Hematopoietic multipotent progenitor cell (in vitro differentiated cells): ENCODE measurements around the gene ZP3. TPM values are rescaled to one million over a fixed set of nuclear protein-coding genes. Genes with fewer than 3 reads are reported as not detected.
"Not testable (repeated sequence)": the region's sequence is repeated elsewhere in the genome, so short reads cannot be mapped to it uniquely, and the experiment has no call there.

Experiments used
- DNase-seq, 3 donors: peaks; one replicate each; pipeline ENCODE4 v3.0.0-alpha.2; 2011 to 2015; ENCODE audit warnings: low read depth in 2 of 3, low spot score in 2 of 3
- total RNA-seq: library from RNA; depleted of rRNA; stranded (reverse); fragments of >200 nt; gene quantifications from one replicate; pipeline ENCODE4 v1.2.3, GENCODE V29; 2012

ZP3 gene
- total RNA-seq, 1 donor = 17.5 TPM

DNA sequence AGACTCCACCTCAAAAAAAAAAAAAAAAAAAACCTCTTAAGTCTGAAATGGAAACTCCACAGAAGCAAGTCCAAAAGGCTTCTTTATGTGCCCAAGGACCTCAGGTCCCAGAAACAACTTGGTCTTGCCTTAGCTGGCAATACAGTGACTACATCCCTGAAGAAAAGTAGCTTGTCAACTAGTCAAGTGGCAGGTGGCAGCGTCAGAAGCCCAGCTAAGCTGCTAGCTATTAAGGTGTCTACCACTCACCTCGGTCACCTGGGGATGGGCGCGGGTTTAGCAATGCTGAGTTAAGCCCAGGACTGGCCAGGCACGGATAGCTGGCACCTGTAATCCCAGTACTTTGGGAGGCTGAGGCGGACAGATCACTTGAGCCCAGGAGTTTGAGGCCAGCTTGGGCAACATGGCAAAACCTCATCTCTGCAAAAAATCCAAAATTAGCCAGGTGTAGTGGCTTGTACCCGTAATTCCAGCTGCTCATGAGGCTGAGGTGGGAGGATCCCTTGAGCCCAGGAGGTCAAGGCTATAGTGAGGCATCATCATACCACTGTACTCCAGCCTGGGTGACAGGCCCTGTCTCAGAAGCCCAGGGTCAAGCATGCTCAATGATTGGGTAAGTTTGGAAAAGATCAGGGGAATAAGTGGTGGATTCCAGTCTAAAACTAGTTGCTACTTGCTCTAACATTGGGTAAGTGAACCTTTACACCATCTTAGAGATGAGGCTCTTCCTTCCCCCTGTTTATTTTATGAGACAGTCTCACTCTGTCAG, 14.6 kb downstream of the ZP3 start:
- not testable (repeated sequence) for DNase-seq

DNA sequence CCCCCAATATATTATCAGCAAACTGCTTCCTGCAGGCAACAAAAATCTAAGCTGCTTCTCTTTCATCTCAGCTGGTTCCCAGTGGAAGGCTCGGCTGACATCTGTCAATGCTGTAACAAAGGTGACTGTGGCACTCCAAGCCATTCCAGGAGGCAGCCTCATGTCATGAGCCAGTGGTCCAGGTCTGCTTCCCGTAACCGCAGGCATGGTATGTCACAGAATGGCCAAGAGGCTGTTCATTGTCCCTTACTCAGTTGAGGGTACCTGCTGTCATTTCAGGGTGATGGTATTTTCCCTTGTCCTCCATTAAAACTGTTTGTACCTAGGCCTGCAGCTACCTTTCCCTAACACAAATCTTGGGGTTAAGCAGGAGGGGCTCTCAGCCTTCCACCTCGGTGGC, 15.7 kb downstream of the ZP3 start:
- not testable (repeated sequence) for DNase-seq

DNA sequence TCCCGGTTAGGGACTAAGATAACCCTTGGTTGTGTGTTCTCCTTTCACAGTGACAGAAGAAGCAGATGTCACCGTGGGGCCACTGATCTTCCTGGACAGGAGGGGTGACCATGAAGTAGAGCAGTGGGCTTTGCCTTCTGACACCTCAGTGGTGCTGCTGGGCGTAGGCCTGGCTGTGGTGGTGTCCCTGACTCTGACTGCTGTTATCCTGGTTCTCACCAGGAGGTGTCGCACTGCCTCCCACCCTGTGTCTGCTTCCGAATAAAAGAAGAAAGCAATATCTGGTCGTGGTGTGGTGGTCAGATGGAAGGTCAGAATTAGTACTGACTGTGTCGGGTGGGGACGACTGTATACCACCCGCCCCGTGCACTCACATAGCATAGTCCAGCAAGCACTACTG, 17.0 kb downstream of the ZP3 start:
- not testable (repeated sequence) for DNase-seq

DNA sequence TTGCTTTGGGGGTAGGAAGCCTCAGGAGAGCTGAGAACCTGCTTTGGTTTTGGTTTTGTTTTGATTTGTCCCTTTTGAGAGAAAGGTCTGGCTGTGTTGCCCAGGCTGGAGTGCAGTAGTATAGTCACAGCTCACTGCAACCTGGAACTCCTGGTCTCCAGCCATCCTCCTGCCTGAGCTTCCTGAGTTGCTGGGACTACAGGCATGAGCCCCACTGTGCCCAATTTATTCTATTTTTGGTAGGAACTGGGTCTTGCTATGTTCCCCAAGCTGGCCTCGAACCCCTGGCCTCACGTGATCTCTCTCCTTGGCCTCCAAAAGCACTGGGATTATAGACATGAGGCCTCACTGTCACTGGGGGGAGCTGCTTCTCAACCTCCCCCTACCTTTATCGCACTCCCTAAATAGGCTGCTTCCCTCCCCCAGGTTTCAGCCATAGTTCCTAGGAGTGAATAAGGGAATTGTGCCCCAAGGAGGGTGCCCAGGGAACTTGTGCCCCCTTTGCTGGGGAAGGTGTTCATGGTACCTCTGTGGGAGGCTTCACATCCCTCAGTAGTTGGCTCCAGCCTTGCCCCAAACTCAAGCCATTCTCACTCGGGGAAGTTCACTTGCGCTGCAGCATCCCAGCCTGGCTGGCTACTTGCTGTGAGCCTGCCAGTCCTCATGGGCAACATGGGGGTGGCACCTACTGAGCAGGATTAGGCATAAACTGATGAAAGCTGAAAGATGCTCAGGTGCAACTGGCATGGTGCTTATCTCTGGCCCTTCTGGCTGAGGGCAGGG, 18.1 kb downstream of the ZP3 start:
- not testable (repeated sequence) for DNase-seq

DNA sequence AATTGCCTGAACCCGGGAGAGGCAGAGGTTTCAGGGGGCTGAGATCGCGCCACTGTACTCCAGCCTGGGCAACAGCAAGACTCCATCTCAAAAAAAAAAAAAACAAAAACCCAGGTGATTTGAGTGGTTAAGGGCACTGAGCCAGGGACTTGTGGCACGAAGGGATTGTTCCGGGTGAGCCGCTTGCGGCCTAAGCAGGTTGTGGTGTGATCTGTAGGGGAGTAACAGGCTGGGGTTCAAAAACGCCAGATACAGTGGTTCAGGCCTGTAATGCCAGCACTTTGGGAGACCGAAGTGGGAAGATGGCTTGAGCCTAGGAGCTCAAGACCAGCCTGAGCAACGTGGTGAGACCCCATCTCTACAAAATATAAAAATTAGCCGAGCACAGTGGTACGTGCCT, 19.1 kb downstream of the ZP3 start:
- not testable (repeated sequence) for DNase-seq

DNA sequence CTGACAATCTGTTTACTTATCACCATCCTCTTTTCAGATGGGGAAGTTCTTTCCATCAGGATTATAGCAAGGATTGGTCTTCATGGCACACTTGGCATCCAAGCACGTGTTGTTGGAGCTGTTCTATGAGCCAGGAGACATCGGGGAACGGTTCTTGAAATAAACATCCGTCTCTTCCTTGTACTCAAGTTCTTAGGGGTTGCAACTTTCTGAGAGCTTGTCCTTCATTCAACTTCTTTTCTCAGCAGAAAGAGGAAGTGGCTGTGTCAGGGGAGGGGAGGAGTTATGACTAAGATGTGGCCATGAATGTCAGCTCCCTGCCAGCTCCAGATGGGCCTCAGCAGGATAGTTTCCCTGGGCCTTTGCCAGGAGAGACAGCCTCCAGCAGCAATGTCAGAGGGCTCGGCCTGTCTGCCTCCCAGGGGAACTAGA, 20.8 kb downstream of the ZP3 start:
- peak in 2 of 3 donors; percentile 39 to 56 for DNase-seq

DNA sequence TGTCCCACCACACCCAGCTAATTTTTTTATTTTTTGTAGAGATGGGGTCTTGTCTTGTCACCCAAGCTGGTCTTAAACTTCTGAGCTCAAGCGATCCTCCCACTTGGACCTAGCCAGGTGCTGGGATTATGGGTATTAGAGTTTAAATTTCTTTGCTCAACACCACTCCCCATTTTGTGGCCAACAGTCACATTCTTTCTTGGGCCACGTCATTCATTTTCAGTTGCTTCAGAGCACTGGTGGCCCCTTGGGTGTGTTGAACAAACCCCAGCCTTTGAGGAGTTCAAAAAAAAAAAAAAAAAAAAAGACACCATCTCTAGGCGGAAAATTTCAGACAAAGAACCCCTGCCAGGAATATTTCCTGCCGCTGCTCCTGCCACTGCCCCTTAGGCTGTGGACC, 32.3 kb downstream of the ZP3 start:
- DNase-seq = not testable (repeated sequence)

DNA sequence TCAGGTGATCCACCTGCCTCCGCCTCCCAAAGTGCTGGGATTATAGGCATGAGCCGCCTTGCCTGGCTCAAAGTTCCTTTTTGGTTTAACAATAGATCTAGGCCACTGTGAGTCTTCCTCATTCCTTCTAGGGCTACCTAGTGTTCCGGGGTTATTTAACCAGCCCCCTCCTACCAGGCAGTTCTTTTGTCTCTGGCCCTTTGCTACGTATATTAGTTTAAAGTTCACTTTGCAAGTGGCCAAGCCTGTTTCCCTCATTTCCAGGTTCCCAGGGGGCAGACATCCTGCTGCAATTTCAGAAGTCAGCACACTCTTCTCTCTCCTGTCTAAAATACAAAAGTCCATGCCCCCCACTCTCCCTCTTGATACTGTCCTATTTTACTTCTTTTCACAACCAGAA, 33.8 kb downstream of the ZP3 start:
- not testable (repeated sequence) for DNase-seq

DNA sequence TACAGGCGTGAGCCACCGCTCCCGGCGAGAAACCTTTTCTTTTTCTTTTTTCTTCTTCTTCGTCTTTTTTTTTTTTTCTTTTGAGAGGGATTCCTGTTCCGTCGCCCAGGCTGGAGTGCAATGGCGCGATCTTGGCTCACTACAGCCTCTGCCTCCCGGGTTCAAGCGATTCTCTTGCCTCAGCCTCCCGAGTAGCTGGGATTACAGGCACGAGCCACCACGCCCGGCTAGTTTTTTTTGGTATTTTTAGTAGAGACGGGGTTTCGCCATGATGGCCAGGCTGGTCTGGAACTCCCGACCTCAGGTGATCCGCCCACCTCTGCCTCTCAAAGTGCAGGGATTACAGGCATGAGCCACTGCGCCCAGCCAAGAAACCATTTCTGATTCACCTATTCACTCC, 36.0 kb downstream of the ZP3 start:
- not testable (repeated sequence) for DNase-seq

DNA sequence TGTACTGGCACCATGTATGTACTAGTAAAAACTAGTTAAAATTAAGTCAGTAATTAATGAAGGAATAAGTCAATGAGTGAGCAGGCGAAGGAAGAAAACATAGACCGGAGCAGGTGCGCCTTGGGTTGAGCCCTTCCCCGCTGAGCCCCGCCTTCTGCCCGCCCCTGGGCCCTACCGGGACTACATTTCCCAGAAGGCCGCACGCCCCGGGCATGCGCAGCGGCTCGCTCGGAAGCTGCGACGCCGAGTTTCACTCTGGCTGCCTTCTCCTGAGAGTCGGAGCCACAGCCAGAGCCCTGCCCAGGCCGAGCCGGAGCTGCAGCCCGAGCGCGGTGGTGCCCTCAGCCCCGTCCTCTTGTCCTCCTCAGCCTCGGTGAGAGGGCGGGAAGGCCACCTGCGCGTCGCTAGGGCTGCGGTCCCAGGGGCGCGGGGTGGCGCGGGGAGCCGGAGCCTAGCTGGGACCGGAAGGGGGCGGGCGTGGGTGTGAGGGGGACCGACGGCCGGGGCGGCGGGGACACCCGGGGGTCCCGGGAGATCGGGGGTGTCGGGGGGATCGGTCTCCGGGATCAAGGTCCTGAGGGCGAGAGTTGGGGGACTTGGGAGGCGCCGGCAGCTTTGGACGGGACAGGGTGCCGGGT, 36.8 kb downstream of the ZP3 start, which contains the start of gene DTX2:
Gene DTX2 (plus strand): TSS at position 246 of the 638 bp plus-strand sequence. CDS start 18,801 bp downstream, outside the sequence.
- DNase-seq = not testable (repeated sequence)

DNA sequence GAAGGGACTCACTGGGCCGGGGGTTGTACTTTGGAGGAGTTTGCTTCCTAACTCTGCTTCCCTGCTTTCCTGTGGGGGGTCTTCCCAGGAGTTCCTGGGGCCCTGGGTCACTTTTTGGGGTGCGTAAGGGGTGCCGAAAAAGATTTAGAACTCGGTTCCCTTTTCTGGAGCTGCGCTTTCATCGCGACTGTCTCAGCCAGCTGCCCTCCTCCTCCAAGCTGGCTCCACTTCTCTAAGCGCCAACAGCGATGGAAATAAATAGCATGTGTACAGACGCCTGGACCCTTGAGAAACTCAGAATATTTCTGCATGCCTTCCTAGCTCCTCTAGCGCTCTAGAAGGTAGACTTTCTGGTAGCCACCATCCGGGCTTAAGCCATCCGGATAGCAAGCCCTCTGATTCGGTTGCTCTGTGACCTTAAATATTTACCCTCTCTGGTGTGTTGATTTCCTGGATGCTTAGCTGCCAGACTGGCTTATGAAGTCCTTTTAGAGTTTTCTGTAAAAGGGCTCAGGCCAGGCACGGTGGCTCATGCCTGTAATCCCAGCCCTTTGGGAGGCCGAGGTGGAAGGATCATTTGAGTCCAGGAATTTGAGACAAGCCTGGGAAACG, 37.6 kb downstream of the ZP3 start:
- not testable (repeated sequence) for DNase-seq

DNA sequence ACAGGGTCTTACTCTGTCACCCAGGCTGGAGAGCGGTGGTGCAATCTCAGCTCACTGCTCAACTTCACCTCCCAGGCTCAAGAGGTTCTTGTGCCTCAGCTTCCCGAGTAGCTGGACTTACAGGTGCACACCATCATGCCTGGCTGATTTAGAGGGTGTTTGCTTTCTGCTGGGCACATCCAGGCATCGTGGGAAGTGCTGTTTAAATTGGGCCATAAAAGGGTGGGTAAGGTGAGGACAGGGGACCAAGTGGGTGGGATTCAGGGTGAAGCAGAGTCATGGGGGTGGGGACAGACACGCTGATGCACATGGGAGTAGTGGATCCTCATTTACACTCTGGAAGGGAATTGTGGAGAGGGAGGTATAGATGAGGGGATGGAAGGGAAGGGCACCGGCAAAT, 40.2 kb downstream of the ZP3 start:
- DNase-seq = not testable (repeated sequence)

DNA sequence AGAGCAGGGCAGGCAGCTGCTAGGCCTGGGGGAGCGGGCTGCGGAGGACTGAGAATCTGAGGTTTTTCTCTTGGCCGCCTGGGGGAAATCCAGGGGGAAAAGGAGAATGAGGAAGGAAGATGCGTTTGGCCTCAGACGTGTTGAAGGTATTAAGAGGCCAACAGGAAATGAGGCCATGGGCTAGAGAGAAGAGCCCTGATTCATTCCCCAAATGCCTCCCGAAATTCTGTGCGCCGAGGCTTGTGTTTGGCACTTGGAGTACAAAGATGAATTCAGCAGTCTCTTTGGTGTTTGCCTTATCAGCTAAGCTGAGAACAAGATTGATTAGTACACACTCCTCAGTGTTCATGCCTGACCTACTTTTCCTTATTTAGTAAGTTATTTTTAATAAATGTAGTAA, 41.2 kb downstream of the ZP3 start:
- DNase-seq = not testable (repeated sequence)

DNA sequence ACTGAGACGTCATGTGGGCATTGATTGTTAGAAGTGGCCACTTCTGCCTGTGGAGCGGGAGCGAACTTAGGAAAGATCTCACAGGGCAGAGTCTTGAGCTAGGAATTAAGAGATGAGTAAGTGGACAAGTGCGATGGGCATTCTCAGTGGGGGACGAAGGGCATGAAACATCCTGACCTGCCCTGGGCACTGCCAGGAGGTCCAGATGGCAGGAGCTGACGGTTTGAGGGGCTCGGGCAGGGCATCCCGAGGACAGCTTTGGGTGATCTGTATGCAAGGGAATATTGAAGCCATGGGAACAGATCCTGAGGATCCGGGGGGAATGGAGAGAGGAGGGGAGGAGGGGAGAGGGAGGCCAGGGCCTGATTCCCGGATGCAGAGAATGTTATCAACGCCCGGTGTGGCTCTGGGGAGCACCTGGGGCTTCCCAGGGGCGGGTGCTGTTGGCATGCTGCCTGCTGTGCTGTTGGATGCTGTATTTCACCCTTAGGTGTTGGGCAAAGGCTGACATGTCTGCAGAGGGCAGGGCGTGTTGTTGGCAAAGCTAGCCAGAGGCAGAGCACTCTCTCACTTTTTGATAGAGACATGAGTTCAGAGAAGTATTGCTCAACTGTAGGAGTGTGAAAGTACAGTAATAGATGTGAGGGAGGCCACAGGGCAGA, 43.1 kb downstream of the ZP3 start:
- DNase-seq = not testable (repeated sequence)

DNA sequence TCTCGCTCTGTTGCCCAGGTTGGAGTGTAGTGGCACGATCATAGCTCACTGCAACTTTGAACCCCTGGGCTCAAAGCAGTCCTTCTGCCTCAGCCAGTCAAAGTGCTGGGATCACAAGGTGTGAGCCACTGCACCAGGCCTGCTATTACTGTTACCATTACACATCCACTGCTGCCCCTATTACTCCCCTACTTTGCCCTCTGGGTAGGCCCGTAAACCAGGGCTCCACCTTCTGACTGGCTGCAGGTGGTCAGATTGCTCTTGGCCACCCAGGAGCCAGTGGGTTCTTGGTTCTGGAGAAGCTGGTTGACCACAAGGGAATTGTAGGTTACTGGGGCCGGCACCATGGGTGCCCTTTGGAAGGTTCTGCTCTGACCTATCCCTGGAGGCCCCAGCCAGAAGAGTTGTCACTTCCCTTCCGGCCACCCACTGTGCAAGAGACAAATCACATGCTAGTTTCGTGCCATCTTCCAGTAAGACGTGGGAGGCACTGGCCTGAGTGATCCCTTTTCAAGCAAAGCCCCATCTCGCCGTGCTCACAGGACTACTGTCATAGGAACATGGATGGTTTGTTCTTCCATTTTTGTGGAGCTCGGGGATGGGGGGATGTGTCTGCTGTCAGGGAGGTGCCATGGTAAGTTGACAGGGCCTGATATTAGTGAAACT, 46.9 kb downstream of the ZP3 start:
- not testable (repeated sequence) for DNase-seq

DNA sequence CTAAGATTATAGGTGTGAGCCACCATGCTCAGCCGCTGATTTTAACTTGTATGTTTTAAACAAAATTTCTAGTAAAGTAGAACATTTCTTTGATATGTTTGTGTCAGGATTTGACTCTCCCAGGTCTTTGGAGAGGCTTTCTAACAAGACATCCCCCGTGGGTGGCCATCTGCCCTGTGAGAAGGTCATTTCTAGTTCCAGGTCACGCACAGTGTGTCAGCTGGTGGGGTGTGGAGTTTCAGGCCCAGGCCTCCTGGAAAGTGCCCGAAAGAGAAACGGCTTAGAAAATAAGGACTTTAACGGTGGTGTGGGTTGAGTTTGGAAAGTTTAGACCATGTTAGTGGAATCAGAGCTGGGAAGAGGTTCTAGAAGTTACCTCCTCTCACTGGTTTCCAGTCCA, 48.3 kb downstream of the ZP3 start:
- not testable (repeated sequence) for DNase-seq

DNA sequence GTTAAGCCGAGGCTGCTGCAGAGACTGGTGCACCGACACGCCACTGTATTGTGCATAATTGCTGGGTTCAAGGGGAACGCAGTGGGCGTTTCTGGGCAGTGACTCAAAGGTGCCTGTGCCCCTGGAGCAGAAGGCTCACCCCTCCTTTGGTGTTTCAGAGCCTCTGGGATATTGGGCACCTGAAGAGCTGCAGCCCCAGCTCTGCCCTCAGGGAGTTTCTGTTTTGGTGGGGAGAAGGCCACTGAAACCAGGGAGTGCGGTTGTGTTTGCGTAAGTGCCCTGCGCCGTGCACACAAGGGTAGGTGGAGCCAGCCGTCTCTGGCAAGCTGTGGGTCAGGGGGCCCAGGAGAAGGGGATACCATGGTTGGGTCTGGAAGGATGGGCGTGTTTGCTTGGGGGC, 51.5 kb downstream of the ZP3 start:
- DNase-seq = not testable (repeated sequence)

DNA sequence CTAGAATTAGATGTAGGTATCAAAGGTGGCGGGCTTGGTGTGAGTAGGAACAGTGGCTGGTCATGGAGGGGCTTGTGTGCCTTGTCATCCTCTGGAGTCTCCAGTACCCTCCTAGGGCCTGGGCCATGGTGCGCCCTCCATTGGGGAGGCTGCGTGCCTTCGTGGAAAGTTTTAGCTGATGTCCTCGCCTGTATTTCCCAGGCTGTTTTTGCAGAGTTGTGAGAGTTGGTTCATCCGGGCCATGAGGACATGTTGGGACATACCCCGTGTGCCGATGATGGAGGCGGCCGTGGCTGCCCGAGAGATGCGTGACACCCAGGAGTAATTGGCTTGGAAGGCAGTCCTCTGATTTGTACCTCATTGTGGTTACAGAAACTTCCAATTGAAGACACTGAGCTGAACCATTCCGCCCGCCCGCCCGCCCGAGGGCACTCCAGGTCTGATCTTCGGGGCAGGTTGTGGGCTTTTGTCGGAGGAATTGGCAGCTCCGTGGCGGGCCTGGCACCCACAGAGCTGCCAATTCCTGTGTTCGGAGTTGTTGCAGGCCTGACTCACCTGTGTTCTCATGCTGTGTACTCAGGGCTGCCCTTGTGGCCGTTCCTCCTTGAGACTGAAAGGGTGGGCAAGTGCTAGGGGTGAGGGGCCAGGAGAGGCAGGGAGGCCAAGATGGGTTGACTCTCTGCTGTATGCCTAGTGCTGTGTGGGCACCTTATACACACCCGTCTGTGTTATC, 52.2 kb downstream of the ZP3 start:
- DNase-seq = not testable (repeated sequence)

DNA sequence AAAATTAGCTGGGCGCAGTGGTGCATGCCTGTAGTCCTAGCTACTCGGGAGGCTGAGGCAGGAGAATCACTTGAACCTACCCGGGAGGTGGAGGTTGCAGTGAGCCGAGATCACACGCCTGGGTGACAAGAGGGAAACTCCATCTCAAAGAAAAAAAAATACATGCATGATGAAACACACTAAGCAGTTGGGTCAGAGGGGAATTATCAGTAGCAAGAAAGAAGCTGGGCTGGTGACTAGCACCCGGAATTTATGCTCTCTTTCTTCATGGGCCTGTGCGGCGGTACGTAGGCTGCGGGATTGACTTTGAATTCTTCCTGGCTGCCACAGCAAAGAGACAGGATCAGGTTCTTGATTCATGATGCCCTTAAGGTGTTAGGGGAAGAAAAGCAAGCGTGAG, 54.9 kb downstream of the ZP3 start:
- not testable (repeated sequence) for DNase-seq
